Mesothelial cell of epicardium (in vitro differentiated cells): ENCODE measurements around the gene LTBP4. TPM values are rescaled to one million over a fixed set of nuclear protein-coding genes. Genes with fewer than 3 reads are reported as not detected.

ENCODE experiments used
- DNase-seq, 2 experiments: peaks; one replicate each; pipeline ENCODE4 v3.0.0; 2021; ENCODE audit warnings: low spot score in 2 of 2; ENCODE audit not compliant: unreplicated experiment in 2 of 2
- H3K27ac Mint-ChIP-seq: 2 replicates; pipeline ENCODE4 v1.8.0; 2021; ENCODE audit warnings: mixed read lengths
- H3K27me3 Mint-ChIP-seq: 2 replicates; pipeline ENCODE4 v1.8.0; 2021; ENCODE audit warnings: low read depth, mixed read lengths
- H3K36me3 Mint-ChIP-seq: 2 replicates; pipeline ENCODE4 v1.8.0; 2021; ENCODE audit warnings: mixed read lengths
- H3K4me1 Mint-ChIP-seq: 2 replicates; pipeline ENCODE4 v1.8.0; 2021; ENCODE audit warnings: mixed read lengths
- H3K4me3 Mint-ChIP-seq: 2 replicates; pipeline ENCODE4 v1.8.0; 2021; ENCODE audit warnings: mild to moderate bottlenecking, moderate library complexity, mixed read lengths
- H3K9me3 Mint-ChIP-seq: 2 replicates; pipeline ENCODE4 v1.8.0; 2021; ENCODE audit warnings: mixed read lengths
- total RNA-seq: library from RNA; stranded (reverse); gene quantifications from 3 replicates; pipeline ENCODE4 v1.2.1, GENCODE V29; 2021
- TF ChIP-seq, protein P1 (sequence below): fragments of 200-600 bp; sonication (generic); IDR thresholded peaks from one replicate; pipeline ENCODE4 v1.5.0; 2021; ENCODE audit warnings: antibody characterized with exemption; ENCODE audit not compliant: unreplicated experiment

LTBP4 gene
- total RNA-seq, 1 donor from 2014 or later = 344 TPM

- Mint-ChIP-seq H3K4me1 (peaks cover 5% of the 10 kb centered on the region), H3K9me3 (no peaks in the 10 kb centered on the region), H3K27ac (no peak overlapping the region), H3K4me3 (no peak overlapping the region), H3K27me3 (no peaks in the 10 kb centered on the region), H3K36me3 (peaks cover 22% of the 10 kb centered on the region)
- no peak for DNase-seq
- TF ChIP-seq, protein P1, sequence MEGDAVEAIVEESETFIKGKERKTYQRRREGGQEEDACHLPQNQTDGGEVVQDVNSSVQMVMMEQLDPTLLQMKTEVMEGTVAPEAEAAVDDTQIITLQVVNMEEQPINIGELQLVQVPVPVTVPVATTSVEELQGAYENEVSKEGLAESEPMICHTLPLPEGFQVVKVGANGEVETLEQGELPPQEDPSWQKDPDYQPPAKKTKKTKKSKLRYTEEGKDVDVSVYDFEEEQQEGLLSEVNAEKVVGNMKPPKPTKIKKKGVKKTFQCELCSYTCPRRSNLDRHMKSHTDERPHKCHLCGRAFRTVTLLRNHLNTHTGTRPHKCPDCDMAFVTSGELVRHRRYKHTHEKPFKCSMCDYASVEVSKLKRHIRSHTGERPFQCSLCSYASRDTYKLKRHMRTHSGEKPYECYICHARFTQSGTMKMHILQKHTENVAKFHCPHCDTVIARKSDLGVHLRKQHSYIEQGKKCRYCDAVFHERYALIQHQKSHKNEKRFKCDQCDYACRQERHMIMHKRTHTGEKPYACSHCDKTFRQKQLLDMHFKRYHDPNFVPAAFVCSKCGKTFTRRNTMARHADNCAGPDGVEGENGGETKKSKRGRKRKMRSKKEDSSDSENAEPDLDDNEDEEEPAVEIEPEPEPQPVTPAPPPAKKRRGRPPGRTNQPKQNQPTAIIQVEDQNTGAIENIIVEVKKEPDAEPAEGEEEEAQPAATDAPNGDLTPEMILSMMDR = no peak
Measured at GRCh38 chr19:40581531-40581930, 19.6 kb upstream of the LTBP4 start.

DNA sequence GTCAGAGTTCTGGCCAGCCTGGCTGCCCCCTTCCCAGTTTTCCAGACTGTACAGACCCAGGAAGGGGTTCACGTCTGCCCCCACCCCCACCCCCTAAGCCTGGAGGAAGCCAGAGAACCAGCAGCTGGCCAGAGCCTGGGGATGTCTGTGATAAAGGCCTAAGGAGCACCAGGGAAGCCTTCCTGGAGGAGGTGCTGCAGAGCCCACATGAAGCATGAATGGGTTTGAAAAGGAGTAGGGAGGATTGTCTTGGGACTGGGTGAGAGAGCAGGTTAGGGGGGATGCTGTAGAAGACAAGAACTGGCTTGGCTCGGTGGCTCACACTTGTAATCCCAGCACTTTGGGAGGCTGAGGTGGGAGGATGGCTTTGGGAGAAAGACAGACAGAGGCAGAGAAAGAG, 18.7 kb upstream of the LTBP4 start:
- no peak for DNase-seq
- no peak overlapping the region for H3K4me3 Mint-ChIP-seq
- H3K27ac Mint-ChIP-seq = no peak overlapping the region
- no peaks in the 10 kb centered on the region for H3K27me3 Mint-ChIP-seq
- H3K4me1 Mint-ChIP-seq = peaks cover 3% of the 10 kb centered on the region
- TF ChIP-seq, protein P1 = no peak
- no peaks in the 10 kb centered on the region for H3K9me3 Mint-ChIP-seq
- peaks cover 29% of the 10 kb centered on the region for H3K36me3 Mint-ChIP-seq

GRCh38 chr19:40583283-40583682, 17.9 kb upstream of the LTBP4 start:
- Mint-ChIP-seq H3K27me3 (no peaks in the 10 kb centered on the region), H3K4me3 (no peak overlapping the region), H3K4me1 (no peaks in the 10 kb centered on the region), H3K36me3 (peaks cover 34% of the 10 kb centered on the region), H3K27ac (no peak overlapping the region), H3K9me3 (no peaks in the 10 kb centered on the region)
- DNase-seq = no peak
- TF ChIP-seq, protein P1 = no peak

GRCh38 chr19:40584007-40584406, 17.2 kb upstream of the LTBP4 start:
- Mint-ChIP-seq H3K27me3 (no peaks in the 10 kb centered on the region), H3K27ac (no peak overlapping the region), H3K9me3 (no peaks in the 10 kb centered on the region), H3K4me3 (no peak overlapping the region), H3K4me1 (peaks cover under 1% of the 10 kb centered on the region), H3K36me3 (peaks cover 32% of the 10 kb centered on the region)
- TF ChIP-seq, protein P1 = no peak
- no peak for DNase-seq

DNA sequence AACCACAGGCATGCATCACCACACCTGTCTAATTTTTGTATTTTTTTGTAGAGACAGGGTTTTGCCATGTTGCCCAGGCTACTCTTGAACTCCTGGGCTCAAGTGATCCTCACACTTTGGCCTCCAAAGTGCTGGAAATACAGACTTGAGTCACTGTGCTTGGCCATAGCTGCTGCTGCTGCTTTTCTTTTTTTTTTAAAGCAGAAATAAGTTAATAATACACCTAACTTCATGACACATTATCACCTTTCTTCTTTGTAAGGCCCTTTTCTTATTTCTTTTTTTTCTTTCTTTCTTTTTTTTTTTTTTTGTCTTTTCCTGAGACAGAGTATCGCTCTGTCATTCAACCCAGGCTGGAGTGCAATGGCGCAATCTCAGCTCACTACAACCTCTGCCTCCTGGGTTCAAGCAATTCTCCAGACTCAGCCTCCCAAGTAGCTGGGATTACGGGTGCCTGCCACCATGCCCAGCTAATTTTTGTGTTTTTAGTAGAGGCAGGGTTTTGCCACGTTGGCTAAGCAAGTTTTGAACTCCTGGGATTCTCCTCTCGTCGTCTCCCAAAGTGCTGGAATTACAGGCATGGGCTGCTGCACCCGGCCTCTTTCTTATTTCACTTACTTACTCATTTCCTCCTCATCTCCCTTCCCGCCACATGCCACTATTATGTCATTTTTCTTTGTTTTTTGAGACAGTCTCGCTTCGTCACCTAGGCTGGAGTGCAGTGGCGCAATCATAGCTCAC, 15.8 kb upstream of the LTBP4 start:
- no peaks in the 10 kb centered on the region for H3K27me3 Mint-ChIP-seq
- peaks cover 2% of the 10 kb centered on the region for H3K4me1 Mint-ChIP-seq
- H3K27ac Mint-ChIP-seq = no peak overlapping the region
- TF ChIP-seq, protein P1 = no peak
- H3K4me3 Mint-ChIP-seq = no peak overlapping the region
- peaks cover 32% of the 10 kb centered on the region for H3K36me3 Mint-ChIP-seq
- H3K9me3 Mint-ChIP-seq = no peaks in the 10 kb centered on the region
- no peak for DNase-seq
